K562 (cell line): ENCODE measurements around the gene VWC2.

Experiments
- CREB1 ChIP-seq, 2 experiments: sonication (generic) in 1 of 2; formaldehyde crosslinking in 1 of 2; IDR thresholded peaks; 2 replicates each; pipeline versions ENCODE4 v1.6.1 to v1.8.0; 2012 to 2022; ENCODE audit warnings: inconsistent platforms in 1 of 2, mild to moderate bottlenecking in 1 of 2, missing genetic modification reagents in 1 of 2, moderate library complexity in 1 of 2
- KAT7 ChIP-seq: sonication (generic); formaldehyde crosslinking; IDR thresholded peaks from 2 replicates; pipeline ENCODE4 v1.8.0; 2022; ENCODE audit warnings: missing genetic modification reagents, mild to moderate bottlenecking, borderline replicate concordance
- MTA1 ChIP-seq: fragments of 450-650 bp; IDR thresholded peaks from 2 replicates; pipeline ENCODE4 v1.6.1; 2017; ENCODE audit warnings: borderline replicate concordance
- SRSF9 ChIP-seq: fragments of 200-400 bp; formaldehyde crosslinking; IDR thresholded peaks from 2 replicates; pipeline ENCODE4 v1.6.1; 2017; ENCODE audit warnings: low read depth, low read length, borderline replicate concordance
- ZNF589 ChIP-seq: fragments of 200-800 bp; sonication (Bioruptor generic); IDR thresholded peaks from 2 replicates; pipeline ENCODE4 v1.6.1; 2016; ENCODE audit warnings: low read depth, missing genetic modification characterization, missing compliant biosample characterization
- TF ChIP-seq, protein P1 (sequence below): fragments of 450-650 bp; IDR thresholded peaks from 2 replicates; pipeline ENCODE4 v1.6.1; 2018; ENCODE audit not compliant: partially characterized antibody

DNA sequence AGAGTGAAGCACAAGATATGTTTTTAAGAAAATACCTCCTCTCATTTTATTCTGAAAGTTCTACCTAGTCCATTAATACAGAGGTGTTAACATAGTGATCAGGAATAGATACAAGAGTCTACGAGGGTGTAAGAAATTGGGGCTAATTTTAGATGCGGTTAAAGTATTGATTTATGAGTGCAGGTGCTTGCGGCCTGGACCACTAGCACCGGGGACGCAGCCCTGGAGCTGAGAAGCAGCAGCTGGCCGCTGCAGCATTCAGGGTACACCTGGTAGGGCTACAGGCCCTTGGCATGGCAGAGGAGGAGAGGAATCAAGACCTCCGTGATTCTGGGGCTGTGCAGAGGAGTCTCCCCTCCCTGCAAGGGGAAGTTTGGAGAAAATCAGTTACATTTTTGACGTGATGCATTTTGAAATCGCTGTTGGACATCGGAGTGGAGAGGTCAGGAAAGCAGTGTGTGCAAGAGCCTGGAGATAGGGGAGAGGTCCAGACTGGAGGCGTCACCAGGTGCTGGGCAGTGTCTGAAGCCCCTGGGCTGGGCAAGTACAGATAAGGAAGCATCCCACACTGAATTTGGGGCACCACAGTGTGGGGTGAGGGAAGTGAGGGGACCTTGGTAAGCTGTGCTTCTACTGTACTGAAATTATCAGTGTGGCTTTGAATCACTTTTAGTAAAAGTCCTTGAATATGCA, 112.3 kb downstream of the VWC2 start:
- TF ChIP-seq KAT7 (no peak), SRSF9 (no peak), ZNF589 (CRISPR knock-in tag) (no peak), MTA1 (no peak), CREB1 (IDR thresholded peaks at IDR 0.05) (no peak), CREB1 (CRISPR knock-in tag; IDR thresholded peaks at IDR 0.05) (no peak)
- TF ChIP-seq, protein P1, sequence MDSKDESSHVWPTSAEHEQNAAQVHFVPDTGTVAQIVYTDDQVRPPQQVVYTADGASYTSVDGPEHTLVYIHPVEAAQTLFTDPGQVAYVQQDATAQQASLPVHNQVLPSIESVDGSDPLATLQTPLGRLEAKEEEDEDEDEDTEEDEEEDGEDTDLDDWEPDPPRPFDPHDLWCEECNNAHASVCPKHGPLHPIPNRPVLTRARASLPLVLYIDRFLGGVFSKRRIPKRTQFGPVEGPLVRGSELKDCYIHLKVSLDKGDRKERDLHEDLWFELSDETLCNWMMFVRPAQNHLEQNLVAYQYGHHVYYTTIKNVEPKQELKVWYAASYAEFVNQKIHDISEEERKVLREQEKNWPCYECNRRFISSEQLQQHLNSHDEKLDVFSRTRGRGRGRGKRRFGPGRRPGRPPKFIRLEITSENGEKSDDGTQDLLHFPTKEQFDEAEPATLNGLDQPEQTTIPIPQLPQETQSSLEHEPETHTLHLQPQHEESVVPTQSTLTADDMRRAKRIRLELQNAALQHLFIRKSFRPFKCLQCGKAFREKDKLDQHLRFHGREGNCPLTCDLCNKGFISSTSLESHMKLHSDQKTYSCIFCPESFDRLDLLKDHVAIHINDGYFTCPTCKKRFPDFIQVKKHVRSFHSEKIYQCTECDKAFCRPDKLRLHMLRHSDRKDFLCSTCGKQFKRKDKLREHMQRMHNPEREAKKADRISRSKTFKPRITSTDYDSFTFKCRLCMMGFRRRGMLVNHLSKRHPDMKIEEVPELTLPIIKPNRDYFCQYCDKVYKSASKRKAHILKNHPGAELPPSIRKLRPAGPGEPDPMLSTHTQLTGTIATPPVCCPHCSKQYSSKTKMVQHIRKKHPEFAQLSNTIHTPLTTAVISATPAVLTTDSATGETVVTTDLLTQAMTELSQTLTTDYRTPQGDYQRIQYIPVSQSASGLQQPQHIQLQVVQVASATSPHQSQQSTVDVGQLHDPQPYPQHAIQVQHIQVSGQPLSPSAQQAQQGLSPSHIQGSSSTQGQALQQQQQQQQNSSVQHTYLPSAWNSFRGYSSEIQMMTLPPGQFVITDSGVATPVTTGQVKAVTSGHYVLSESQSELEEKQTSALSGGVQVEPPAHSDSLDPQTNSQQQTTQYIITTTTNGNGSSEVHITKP, result no peak
